ENCODE data around the gene BORCS5. TPM values are rescaled to one million over a fixed set of nuclear protein-coding genes. Genes with fewer than 3 reads are reported as not detected.
"Not testable (repeated sequence)": the region's sequence is repeated elsewhere in the genome, so short reads cannot be mapped to it uniquely, and the experiment has no call there.

The BORCS5 gene
- total and polyA plus RNA-seq, 10 donors = 3.3 to 25.9 (median 14.9) TPM

DNA sequence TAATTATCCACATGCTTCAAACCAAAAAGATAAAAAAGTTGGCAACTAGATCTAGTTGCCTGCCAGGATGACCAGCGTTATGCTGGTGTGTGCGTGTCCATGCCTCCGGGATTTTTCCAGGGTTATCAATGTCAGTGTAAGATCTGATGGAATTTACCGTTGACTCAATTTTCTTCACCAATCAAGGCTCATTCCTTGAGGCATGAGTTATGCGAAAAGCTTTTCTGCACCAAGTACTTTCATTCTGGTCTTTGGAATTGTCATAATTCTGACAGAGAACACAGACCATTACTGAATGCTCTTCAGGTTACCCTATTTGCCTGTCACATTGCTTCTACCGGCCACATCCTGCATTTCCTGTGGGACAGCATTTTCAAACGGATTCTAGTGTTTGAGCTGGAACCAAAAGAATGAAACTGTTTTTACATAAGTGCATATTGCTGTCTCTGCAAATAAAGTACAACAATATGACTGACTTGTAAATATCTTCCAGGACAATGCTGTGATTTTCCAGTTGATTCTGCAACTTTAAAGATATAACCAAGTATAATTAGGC is 114.0 kb downstream of the BORCS5 start:
- intact Hi-C loops (cut with DNase I; ENCODE audit: low total_unique reads) = no loop called here
- H3K4me1 ChIP-seq = peaks cover 0 to 71% (median 17%) of the 10 kb centered on the region in 6 donors
- no peak overlapping the region for H3K4me3 ChIP-seq
- TF ChIP-seq POLR2A (IDR thresholded peaks at IDR 0.05) = no peak
- no peak for TF ChIP-seq POLR2AphosphoS5 (IDR thresholded peaks at IDR 0.05)
- TF ChIP-seq, protein P1, sequence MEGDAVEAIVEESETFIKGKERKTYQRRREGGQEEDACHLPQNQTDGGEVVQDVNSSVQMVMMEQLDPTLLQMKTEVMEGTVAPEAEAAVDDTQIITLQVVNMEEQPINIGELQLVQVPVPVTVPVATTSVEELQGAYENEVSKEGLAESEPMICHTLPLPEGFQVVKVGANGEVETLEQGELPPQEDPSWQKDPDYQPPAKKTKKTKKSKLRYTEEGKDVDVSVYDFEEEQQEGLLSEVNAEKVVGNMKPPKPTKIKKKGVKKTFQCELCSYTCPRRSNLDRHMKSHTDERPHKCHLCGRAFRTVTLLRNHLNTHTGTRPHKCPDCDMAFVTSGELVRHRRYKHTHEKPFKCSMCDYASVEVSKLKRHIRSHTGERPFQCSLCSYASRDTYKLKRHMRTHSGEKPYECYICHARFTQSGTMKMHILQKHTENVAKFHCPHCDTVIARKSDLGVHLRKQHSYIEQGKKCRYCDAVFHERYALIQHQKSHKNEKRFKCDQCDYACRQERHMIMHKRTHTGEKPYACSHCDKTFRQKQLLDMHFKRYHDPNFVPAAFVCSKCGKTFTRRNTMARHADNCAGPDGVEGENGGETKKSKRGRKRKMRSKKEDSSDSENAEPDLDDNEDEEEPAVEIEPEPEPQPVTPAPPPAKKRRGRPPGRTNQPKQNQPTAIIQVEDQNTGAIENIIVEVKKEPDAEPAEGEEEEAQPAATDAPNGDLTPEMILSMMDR (IDR thresholded peaks at IDR 0.05 in 8 of 11, conservative IDR thresholded peaks at IDR 0.05 in 3 of 11) = no peak
- 57 to 88% (median 75%) methylated on average over 7 of the region's 7 CpGs for WGBS, 5 donors
- H3K27ac ChIP-seq = no peak overlapping the region
- H3K27me3 ChIP-seq (replicated peaks in 1 of 7) = no peaks in the 10 kb centered on the region
- DNase-seq = no peak
- peaks cover 0 to 51% (median 5%) of the 10 kb centered on the region in 6 donors for H3K36me3 ChIP-seq
- no peaks in the 10 kb centered on the region for H3K9me3 ChIP-seq

DNA sequence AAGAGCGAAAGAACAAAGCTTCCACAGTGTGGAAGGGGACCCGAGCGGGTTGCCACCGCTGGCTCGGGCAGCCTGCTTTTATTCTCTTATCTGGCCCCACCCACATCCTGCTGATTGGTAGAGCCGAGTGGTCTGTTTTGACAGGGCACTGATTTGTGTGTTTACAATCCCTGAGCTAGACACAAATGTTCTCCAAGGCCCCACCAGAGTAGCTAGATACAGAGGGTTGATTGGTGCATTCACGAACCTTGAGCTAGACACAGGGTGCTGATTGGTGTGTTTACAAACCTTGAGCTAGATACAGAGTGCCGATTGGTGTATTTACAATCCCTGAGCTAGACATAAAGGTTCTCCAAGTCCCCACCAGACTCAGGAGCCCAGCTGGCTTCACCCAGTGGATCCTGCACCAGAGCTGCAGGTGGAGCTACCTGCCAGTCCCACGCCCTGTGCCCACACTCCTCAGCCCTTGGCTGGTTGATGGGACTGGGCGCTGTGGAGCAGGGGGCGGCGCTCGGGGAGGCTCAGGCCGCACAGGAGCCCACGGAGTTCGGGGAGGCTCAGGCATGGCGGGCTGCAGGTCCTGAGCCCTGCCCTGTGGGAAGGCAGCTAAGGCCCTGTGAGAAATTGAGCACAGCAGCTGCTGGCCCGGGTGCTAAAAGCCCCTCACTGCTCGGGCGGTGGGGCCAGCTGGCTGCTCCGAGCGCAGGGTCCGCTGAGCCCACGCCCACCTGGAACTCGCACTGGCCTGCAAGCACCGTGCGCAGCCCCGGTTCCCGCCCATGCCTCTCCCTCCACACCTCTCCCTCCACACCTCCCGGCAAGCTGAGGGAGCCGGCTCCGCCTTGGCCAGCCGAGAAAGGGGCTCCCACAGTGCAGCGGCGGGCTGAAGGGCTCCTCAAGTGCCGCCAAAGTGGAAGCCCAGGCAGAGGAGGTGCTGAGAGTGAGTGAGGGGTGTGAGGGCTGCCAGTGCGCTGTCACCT is 115.4 kb downstream of the BORCS5 start:
- WGBS, 5 donors = 87 to 95% (median 91%) methylated on average over 19 to 36 of the region's 37 CpGs
- intact Hi-C loops (cut with DNase I; ENCODE audit: low total_unique reads) = not testable (repeated sequence)

DNA sequence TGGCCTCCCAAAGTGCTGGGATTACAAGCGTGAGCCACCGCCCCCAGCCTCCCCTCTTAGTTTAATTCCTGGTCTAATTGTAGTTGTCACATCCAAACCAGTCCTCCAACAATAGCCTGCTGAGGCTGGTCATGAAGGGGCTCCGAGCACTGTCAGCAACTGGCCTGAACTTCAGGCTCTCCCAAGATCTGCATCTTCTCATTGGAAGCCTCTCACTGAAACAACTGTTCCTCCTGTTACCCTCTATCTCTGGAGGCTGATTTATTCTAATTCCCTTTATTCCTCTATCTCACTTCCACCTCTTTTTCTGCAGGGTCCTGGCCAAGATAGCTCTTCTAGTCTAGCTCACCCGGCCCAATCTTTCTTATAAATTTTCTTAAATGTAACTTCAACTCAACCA is 116.3 kb downstream of the BORCS5 start:
- Histone ChIP-seq H3K9me3 (no peaks in the 10 kb centered on the region), H3K27ac (peak overlapping the region in 5 of 8 donors; percentile 13 to 82 (median 79)), H3K27me3 (replicated peaks in 1 of 7) (no peaks in the 10 kb centered on the region), H3K4me3 (no peak overlapping the region), H3K36me3 (peaks cover 7 to 50% (median 16%) of the 10 kb centered on the region in 6 donors), H3K4me1 (peaks cover 0 to 50% (median 10%) of the 10 kb centered on the region in 6 donors)
- WGBS, 5 donors = 94 to 98% (median 97%) methylated on average over 4 of the region's 4 CpGs
- DNase-seq = no peak
- TF ChIP-seq POLR2AphosphoS5 (IDR thresholded peaks at IDR 0.05) (no peak), POLR2A (IDR thresholded peaks at IDR 0.05) (no peak)
- TF ChIP-seq, protein P1 (IDR thresholded peaks at IDR 0.05 in 8 of 11, conservative IDR thresholded peaks at IDR 0.05 in 3 of 11) = no peak
- intact Hi-C loops (cut with DNase I; ENCODE audit: low total_unique reads) = no loop called here

More for the DNA sequence above, 115.4 kb downstream of the BORCS5 start:
- not testable (repeated sequence) for H3K9me3 ChIP-seq; H3K27me3 ChIP-seq (replicated peaks in 1 of 7); H3K4me3 ChIP-seq; DNase-seq
- Histone ChIP-seq H3K36me3 (peaks cover 4 to 51% (median 10%) of the 10 kb centered on the region in 6 donors), H3K4me1 (peaks cover 0 to 59% (median 13%) of the 10 kb centered on the region in 6 donors), H3K27ac (peak overlapping the region in 1 of 8 donors; percentile 82)
- TF ChIP-seq POLR2AphosphoS5 (IDR thresholded peaks at IDR 0.05) = peak in 1 of 3 donors; percentile 10

DNA sequence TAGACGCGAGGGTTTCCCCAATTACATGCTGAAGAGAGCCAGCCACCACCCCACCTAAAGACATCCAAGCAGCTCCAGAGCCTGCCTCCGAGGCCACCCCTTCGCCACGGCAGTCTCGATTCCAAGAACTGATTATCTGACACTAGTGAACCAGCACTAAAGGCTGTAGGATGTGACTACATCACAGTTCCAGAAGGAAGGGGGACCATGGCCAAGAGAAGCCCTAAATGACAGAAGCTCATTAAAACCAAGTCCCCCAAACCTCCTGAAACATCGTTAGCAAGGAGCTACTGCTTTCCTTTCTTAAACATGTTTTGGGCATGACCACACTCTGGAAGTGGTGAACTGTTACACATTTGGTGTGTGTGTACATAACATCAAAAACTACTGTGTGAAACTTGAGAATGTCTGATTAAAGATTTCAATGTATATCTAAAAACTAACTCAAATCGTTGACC is 117.6 kb downstream of the BORCS5 start:
- no peak for TF ChIP-seq POLR2AphosphoS5 (IDR thresholded peaks at IDR 0.05)
- TF ChIP-seq, protein P1 (IDR thresholded peaks at IDR 0.05 in 8 of 11, conservative IDR thresholded peaks at IDR 0.05 in 3 of 11) = no peak
- no peak for TF ChIP-seq POLR2A (IDR thresholded peaks at IDR 0.05)
- Histone ChIP-seq H3K4me3 (peak overlapping the region in 1 of 8 donors; percentile 8), H3K9me3 (no peaks in the 10 kb centered on the region), H3K4me1 (peaks cover 0 to 39% (median 10%) of the 10 kb centered on the region in 6 donors), H3K27me3 (replicated peaks in 1 of 7) (no peaks in the 10 kb centered on the region), H3K27ac (peak overlapping the region; percentile 2 to 82 (median 72)), H3K36me3 (peaks cover 7 to 61% (median 18%) of the 10 kb centered on the region in 6 donors)
- 70 to 84% (median 76%) methylated on average over 8 of the region's 8 CpGs for WGBS, 5 donors
- intact Hi-C loops (cut with DNase I; ENCODE audit: low total_unique reads) = no loop called here
- DNase-seq = no peak
